NCI-H2029 treated with DMSO at 0.1 percent for 48 hours (cell line): ENCODE measurements around the gene IL23R.
A peak's percentile ranks its signal among the peaks of the same experiment; 100 is the strongest.
"Not testable (repeated sequence)": the region's sequence is repeated elsewhere in the genome, so short reads cannot be mapped to it uniquely, and the experiment has no call there.

Source experiments
- DNase-seq: peaks from one replicate; lab custom pipeline; 2025; lab: John Stamatoyannopoulos, UW

The IL23R gene, protein sequence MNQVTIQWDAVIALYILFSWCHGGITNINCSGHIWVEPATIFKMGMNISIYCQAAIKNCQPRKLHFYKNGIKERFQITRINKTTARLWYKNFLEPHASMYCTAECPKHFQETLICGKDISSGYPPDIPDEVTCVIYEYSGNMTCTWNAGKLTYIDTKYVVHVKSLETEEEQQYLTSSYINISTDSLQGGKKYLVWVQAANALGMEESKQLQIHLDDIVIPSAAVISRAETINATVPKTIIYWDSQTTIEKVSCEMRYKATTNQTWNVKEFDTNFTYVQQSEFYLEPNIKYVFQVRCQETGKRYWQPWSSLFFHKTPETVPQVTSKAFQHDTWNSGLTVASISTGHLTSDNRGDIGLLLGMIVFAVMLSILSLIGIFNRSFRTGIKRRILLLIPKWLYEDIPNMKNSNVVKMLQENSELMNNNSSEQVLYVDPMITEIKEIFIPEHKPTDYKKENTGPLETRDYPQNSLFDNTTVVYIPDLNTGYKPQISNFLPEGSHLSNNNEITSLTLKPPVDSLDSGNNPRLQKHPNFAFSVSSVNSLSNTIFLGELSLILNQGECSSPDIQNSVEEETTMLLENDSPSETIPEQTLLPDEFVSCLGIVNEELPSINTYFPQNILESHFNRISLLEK

DNA sequence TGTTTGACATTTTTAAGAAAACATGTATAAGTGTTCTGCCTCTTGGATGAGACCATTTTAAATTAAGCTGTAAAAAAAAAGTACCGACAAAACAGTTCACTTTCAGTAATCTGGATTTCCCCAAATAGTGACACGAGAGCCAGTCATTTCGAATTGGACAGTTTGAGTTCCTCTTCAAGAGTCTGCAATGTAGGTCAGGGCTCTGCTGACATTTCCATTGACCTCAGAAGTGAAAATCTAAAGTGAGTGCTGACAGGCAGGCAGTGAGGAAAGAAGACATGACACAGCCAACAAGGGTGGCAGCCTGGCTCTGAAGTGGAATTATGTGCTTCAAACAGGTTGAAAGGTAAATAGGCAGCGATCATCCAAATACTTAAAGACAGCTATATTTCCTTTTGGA, at the start of gene IL23R:
Gene IL23R (plus strand): TSS at position 259 of the 400 bp plus-strand sequence. CDS start 1,667 bp downstream, outside the sequence.
- DNase-seq, result peak; percentile 29

DNA sequence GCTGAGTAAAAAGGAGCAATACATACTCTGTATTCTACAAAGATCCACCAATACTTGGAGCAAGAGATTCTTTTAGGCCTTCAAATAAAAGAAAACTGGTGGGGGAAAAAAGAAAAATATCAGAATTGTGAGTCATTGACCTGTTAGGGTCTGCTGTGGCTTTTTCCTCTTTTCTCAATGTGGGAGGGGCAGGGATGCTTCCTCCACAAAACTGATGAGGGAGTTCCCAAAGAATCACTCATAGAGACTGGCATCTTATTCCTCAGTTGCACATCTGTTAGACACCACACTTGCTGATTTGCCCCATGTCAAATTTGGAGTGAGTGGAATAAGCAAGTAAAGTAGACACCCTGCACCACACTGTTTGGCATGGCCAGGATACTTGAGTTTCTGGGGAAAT, 48.1 kb upstream of the IL23R start:
- DNase-seq, result no peak

DNA sequence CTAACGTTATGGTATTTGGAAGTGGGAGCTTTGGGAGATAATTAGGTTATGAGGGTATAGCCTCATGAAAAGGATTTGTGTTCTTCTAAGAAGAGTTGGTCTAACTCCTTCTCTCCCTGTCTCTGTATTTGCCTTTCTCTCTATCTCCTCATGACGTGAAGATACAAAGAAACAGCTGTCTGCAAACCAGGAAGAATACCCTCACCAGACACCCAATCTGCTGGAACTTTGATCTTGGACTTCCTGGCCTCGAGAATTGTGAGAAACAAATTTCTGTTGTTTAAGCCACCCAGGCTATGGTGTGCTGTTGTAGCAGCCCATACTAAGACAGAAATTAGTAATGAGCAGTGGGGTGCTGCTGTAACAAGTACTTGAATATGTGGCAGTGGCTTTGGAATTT, 47.6 kb upstream of the IL23R start:
- no peak for DNase-seq

DNA sequence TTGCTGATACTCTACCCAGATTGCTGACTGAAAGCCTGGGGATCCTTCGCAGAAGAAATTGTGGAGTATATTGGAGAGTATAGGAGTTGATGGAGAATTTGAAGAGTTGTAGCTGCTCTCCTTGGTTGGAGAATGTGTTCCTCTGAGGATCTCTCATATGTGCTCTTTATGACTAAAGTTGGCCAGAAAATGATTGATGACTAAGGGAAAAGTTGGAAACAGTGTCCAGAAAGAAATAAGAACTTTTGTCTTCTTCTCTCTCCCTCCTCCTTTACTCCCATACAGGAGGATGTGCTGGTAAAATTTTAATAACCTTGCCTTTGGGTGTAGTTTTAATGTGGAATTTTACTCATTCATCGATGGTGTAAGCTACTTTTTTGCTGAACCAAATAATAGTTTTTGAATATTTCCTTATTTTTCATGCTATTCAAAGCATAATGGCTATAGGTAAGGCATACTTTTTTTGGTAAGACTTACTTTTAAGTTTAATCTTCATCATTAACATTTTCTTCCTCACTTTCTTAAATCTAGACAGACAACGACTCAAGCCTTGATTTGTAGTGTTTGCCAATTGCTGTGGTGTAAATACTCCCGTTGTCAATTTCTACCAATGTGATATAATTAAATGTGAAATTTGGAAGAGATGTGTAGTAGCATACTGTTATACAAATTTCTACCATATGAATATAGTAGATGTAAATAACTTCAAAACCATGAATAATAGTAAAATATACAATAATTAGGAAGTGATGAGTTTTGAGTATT, 45.2 kb upstream of the IL23R start:
- no peak for DNase-seq

DNA sequence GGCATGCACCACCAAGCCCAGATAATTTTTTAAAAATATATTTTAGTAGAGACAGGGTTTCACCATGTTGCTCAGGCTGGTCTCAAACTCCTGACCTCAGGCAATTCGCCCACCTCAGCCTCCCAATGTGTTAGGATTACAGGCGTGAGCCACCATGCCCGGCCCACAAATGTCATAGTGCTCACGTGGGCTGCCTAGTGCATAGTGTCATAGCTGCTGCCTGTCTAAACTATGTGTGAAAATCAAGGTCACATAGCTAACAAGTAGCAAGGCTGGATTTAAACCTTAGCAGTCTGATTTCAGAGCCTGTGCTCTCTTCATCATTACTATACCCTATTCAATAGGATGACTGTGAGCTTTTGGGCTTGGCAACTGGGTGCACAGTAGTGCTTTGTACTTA, 41.8 kb upstream of the IL23R start:
- no peak for DNase-seq

DNA sequence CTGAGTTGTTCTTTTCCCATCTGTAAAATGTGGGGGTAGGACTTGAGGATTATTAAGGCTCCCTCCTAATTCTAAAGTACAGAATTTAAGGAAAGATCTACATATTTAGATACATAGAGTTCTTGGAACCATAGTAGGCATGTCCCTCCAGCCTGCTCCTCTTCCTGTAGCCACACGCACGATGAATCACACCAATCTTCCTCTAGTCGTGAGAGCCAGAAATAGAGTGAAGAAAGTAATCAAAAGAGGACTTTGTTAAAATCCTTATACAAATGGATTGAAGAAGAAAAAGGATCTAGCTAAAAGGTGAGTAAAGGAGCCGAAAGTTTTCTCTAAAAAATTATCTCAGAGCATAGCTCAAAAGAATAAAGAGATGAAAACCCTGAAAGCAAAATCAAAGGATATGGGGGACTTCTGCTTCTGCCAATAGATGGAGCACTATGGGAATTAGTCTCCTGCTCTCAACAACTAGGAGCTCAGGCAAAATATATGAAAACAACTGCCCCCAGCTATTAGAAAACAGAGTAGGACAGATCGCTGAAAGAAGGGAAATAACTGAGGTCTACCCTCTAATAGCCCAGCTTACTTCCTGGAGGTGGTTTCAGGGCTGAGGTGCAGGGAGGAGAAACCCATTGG, 40.0 kb upstream of the IL23R start:
- no peak for DNase-seq

DNA sequence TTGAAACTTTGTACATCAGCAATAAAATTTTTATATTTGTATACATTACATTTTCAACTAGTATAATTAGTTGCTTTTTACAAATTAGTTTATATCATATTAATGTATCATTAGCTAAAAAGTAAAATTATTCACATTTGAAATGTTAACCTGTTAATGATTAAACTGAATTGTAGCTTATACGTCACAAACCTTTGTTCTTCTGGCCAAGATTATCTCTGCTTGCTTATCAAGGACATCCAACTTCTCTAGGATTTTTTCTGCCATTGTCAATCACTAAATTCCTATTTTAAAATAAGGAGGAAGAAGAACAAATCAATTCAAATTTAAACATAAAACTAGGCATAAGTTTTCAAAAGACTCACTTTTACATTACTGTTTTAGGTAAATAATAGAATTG, 39.3 kb upstream of the IL23R start:
- DNase-seq, result no peak

DNA sequence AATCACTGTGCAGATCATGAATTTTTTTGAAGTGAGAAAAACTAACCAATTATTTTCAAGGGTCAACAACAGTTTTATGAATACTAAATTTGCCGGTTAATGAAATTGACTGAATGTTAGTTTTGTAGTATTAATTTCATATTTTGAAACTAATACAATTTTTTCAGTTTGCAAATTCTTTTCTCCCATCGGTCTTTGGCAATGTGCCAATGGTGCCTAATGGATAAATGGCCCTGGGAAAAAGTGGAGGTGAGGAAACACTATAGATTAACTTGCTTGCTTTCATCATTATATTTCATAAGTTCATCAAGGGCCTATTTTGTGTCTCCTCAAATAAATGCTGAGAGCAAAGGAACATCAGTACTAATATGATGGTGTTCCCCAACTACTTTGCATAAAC, 35.6 kb upstream of the IL23R start:
- no peak for DNase-seq

DNA sequence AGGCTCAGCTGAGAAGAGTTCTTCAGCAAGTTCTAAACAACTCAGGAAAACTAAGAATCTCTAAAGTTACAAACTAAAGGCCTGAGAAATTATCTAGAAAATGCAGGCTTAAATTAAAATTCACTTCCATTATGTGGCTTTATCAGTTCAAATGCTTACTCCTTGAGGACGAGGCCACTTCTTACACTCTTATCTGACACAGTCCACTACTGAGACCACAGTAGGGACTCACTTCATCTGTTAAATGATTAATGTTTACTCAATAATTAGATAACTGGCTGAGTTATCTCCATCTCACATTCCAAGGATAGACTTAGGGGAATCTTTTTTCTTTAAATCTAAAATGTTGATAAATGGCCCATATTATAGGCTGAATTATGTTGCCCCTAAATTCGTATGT, 33.1 kb upstream of the IL23R start:
- DNase-seq, result no peak

DNA sequence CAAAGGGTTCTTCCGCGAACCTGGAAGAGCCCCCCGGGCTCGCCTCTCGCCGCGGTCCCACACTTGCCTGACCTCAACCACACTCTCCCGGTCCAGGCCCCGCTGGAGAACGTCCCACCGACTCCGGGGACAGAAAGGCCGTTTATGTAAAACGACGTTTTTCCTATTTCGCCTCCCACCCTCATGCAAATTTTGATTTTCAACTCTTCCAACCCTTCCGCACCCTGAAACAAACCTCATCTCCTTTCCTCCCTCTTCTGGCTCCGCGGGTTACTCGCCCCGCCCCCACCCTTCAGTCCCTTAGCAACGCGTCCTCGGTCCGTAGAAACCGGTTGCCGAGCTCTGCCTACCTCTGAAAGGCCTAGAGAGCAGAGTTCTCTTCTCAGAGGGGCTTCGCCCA, 31.6 kb upstream of the IL23R start, which contains the start of gene C1orf141:
Gene C1orf141 (minus strand): TSS at position 276 of the 400 bp plus-strand sequence. CDS start 7,730 bp downstream, outside the sequence.
- DNase-seq, result no peak

DNA sequence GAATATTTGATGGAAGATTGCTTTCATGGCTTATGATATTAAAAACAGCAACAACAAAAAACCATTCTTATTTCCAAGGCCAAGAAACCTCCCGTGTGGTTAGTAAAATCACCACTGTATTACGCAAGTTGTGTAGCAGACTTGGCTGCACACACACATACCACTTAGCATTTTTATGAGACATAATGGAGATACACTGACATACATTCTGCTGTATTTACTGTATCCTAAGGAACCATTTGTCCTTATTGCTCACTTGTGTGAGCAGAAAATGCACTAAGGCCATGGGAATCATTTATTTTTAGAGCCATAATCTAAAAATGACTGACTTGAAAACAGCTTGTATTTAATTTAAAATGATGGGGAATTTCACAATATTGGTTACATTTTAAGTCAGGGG, 30.9 kb upstream of the IL23R start:
- DNase-seq, result no peak

DNA sequence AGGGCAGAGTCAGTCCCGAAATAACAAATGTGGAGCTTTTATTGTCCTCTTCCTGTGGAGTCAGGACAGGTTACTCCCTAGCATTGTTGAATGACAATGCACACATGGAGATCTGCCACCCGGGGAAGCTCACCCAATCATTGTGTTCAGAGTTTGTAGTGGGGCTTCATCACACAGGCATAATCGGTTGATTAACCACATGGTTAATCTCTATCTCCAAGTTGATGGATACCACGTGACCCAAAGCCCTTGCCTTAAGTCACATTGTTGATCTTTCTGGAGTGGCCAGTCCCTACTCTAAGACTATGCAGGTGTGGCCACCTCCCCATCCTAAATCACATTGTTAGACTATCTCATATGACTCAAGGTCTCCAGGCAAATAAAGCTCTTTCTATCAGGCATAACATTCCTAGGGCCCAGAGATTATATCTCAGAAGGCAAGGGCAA, 28.9 kb upstream of the IL23R start:
- no peak for DNase-seq

DNA sequence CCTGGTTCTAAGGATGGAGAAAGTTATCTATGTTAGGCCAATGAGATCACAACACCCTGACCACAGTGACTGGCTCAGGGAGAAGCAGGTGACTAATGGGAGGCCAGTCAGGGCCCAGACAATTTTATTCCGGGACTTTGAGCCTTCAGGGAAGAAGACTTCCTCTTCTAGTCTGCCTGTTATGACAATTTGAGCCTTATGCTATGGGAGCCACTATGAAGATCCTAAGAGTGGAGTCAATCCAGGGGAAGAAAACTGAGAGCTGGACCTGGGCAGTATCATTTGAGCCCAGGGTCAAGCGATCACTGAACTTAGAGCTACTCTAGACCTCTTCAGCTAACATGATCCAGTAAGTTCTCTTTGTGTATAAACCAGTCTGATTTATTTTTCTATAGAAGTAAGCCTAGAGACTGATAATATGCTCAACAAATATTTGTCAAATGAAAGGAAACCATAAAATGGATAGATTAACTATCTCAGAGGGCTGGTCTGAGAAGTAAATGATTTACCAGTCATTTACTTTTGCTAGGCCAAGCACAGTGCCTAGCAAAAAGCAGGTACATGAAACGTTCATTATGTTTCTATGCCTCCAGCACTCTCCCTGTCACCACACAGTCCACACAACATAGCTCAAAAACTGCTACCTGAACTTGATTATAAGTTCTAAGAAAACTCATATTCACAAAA, 27.3 kb upstream of the IL23R start:
- no peak for DNase-seq

DNA sequence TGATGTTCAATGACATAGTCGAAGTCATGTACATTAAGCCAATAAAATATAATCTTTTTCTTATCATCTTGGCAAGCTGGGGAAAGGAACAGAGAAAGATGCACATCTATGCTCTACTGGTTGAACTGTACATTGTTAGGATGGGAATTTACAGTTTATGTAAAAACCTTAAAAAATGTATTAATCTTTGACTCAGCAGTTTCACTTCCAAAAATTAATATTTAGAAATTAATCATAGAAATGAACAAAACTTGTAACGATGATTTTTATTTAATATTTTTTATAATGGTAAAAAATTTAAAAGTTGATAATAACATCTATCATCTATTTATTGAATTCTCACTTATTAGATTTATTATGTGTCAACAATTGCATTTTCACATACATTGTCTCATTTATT, 25.8 kb upstream of the IL23R start:
- no peak for DNase-seq

DNA sequence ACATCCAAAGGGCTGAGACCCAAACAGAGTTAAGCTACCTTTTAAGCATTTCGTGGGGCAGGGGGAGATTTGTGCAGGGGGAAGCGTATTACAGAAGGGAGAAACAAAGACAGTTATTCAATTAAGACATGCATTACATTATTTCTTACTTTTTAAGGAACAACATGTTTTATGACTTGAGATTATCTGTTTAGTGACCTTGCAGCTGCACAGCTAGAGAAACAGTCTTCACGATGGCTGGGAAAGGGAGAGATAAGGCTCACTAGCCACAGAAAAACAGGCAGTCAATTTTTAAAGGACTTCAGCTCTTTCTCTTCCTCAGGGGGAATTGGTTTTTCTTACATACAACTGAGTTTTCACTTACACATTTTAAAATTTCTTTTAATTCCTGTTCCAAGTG, 24.4 kb upstream of the IL23R start:
- DNase-seq, result not testable (repeated sequence)

DNA sequence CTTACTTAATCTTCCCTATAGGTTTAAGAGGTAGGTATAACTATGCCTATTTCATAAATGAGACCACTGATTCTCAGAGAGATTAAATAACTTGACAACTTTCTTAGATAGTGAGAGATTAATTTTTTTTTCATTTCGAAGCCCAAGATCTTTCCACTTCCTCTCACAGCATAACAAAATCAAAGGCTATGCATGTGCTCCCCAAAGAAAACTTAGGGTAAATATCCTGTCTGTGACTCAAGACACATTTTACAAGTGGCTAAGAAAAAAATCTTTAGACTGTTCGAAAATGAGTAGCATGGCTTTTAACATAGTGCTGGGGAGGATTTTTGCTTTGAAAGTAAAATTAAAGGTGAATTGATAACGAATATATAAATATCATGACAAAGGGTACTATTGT, 23.3 kb upstream of the IL23R start:
- no peak for DNase-seq

DNA sequence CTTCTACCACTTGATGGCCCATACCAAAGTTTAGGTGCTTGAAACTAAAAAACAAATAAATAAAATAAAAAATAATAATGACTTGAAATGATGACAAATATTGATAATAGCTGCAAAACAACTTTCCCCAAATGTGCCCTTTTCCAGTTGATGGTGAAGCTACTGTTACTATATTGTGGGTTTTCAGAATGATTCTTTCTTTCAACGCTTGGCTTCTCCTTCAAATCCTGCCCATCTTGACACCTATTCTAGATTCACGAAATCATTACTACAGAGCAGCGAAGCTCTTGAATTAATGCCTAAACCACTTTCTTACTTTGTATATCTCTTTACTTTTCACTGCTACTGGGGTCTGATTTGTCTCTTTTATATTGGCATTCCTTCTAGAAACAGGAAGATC, 22.3 kb upstream of the IL23R start:
- DNase-seq, result no peak

DNA sequence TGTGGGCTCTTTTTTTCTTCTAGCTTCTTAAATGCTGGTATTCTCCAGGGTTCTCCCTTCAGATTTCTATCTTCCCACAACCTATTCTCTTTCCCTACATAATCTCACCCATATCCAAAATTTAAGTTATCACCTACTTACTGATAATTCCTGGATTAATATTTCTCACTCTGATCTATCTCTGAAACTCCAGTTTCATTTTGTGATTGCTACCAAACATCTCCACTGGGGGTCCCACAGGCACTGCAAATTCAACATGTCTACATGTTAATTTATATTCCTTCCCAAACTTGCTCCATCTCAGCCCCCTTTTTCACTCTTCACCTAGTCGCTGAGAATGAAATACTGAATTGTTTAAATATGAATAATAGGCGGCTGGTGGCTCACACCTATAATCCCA, 21.6 kb upstream of the IL23R start:
- DNase-seq, result no peak

DNA sequence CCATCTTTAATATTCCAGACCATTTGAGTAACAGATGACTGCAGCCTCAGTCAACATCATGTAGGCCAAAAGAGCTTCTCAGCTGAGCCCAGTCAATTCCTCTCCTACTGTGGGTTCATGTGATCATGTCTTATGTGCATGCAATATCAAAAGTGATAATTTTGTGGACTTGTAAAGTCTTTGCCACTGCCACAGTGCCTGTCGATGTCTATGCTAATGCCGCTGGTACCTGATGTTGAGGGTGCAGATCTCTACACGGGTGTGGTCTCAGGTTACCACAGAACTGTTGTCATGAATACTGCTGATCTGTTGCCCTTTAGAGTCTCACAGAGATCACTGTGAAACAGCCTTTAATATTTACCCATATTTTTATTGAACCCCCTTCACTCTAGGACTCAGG, 20.2 kb upstream of the IL23R start:
- DNase-seq, result no peak

DNA sequence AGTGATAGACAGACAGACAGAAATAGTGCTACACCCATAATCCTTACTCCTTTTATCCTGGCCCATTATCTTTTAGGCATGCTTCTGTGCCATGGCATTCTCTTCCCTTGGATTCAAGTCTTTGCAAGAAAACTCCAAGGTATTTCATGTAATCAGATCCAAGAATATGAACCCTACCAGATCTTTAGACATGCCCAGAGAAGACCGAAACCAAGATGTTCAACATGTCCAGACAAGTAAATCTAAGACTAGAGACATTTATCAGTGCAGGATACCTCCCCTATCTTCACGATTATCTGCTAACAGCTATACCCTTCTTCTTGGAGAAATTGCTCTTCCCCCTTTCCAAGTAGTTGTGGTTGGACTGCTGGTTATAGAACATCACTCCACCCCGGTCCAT, 19.7 kb upstream of the IL23R start:
- no peak for DNase-seq

DNA sequence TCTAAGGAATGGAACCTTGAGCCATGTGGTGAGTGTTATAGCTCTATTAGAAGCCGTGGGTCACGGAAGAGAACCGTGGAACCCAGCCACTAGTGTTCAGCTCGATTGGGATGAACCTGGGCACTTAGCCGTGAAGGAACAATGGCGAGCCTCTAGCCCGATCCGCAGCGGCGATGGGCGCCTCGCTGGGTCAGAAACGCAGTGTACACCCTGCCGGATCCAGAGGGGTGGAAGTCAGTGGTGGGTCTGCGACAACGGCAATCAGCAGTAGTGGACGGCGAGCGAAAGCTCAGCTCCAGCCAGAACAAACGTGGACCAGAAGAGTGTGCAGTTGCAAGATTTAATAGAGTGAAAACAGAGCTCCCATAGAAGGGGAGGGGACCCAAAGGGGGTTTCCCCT, 18.3 kb upstream of the IL23R start:
- DNase-seq, result not testable (repeated sequence)
